DMS53 treated with DMSO at 0.1 percent for 48 hours (cell line): ENCODE results near the gene ID3.
"Not testable (repeated sequence)": the region's sequence is repeated elsewhere in the genome, so short reads cannot be mapped to it uniquely, and the experiment has no call there.

ENCODE experiments used
- DNase-seq: peaks from one replicate; lab custom pipeline; 2025; ENCODE audit not compliant: unreplicated experiment; lab: John Stamatoyannopoulos, UW

Gene ID3

DNA sequence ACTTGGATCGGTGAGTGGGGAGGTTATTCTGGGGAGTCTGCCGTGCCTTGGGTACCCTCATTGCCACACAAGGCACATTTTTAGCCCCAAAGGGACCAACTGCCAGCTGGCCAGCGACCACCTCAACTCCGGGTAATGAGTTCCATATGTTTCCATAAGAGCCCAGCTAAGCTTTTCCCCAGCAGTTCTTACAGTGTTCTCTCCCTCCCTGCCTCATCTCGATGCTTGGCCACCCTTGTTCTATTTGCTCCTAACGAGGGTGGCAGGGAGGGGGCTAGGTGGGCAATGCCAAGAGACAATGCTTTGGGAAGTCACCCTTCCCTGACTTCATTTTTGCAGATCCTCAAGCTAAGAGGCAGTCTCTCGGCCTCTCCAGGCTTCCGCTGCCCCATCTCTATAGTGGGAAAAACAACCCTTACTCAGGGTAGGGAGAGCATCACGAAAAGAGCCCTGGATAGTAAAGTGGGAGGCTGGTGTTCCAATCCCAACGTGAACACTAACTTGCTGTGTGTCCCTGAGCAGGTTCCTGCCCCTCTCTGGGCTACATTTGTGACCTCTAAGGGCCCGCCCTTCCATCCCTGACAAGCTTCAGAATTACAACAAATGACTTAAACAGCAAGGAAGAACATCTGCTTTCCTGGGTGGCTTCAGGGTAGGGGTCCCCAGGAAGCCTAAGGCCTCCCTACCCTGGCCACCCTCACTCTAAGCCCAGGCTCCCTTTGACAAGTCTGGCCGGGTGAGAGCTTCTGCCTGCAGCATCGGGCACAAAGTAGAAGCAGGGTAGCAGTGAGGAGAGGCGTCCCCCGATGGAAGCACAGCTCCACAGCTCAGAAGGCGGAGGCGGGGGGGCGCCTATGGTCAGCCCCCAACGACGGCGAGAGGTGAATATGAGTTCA lies 5.8 kb downstream of the ID3 start:
- no peak for DNase-seq

GRCh38 chr1:23551849-23552248 lies 7.5 kb downstream of the ID3 start:
- no peak for DNase-seq

DNA sequence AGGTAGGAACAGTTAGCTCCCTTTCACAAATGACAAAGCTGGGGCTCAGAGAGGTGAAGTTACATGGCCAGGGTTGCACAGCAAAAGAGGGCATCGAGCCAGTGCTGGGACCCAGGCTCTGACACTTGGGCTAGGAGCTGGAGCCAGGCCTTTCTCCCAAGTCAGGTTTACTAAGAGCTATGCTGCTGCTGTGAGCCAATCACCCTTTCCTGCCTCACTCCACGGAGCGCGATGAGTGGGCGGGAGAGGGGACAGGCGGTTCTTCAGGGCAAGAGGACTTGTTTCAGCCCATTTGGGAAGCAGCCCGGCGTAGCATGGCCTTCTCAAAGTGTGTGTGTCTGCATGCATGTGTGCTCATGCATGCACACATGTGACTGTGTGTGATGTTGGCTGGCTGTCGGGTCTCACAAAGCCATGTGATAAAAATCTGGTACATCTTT lies 10.6 kb downstream of the ID3 start:
- no peak for DNase-seq

GRCh38 chr1:23546897-23547584 lies 12.3 kb downstream of the ID3 start:
- peak; percentile 23 for DNase-seq

DNA sequence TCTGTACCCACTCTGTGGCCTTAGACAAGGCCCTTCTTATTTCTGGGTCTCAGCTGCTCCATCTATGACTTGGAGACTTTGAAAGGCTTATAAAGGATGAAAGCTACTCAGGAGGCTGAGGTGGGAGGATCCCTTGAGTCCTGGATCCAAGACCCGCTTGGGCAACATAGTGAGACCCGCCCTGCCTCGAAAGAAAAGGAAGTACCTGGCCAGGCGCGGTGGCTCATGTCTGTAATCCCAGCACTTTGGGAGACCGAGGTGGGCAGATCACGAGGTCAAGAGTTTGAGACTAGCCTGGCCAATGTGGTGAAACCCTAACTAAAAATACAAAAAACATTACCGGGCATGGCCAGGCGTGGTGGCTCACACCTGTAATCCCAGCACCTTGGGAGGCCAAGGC lies 13.4 kb downstream of the ID3 start:
- DNase-seq = no peak

- peak; percentile 68 for DNase-seq
These were observed 14.6 kb downstream of the ID3 start for GRCh38 chr1:23544444-23545389.

GRCh38 chr1:23543707-23544443 lies 15.4 kb downstream of the ID3 start:
- no peak for DNase-seq

DNA sequence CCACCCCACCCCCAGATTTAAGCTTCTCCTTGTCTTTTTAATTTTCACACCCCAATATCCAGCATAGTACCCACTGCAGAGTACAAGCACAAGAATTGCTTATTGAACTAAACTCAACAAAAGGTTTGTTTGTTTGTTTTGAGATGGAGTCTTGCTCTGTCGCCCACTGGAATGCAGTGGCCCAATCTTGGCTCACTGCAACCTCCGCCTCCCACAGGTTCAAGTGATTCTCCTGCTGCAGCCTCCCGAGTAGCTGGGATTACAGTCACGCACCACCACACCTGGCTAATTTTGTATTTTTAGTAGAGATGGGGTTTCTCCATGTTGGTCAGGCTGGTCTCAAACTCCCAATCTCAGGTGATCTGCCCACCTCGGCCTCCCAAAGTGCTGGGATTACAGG lies 16.4 kb downstream of the ID3 start:
- DNase-seq = not testable (repeated sequence)

GRCh38 chr1:23539698-23540266 lies 19.5 kb downstream of the ID3 start:
- DNase-seq = peak; percentile 96

- no peak for DNase-seq
These were observed 21.9 kb downstream of the ID3 start for GRCh38 chr1:23537296-23537973.

GRCh38 chr1:23533246-23534023 lies 25.9 kb downstream of the ID3 start:
- no peak for DNase-seq

- DNase-seq = no peak
These were observed 27.7 kb downstream of the ID3 start for GRCh38 chr1:23531562-23532094.

- DNase-seq = peak; percentile 84
These were observed 28.3 kb downstream of the ID3 start, which contains the start of gene E2F2 for GRCh38 chr1:23530747-23531561. TSS of gene E2F2 (minus strand) at chr1:23531233. CDS start at chr1:23530793, 440 bp downstream.

DNA sequence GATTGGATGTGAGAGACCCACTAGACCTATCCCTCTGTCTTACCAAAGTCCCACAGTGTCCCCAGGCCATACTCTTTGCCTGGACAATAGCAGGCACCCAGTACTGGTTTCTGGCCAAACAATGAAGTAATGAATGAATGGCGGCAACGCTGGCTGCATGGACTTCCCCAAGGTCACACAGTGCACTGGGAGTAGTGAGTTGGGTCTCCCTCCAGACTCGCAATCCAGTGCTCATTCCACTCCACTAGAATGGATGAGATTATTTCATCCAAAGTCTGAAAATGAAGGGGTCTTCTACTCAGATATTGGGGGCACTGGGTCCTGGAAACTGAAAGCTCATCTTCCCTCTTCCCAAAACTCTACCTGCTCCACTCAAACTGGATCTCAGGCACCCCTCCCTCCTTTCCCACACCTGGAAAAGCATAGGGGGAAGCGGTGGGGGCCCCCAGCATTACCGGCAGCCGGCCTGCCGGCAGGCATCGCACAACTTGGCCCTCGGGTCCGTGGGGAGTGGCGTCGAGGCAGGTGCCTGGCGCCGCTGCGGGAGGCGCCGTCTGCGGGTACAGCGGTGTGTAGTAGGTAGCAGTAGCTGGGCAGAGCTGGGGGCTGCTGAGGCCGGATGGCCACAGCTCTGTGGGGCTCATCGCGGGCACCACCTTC lies 29.1 kb downstream of the ID3 start:
- DNase-seq = no peak

- DNase-seq = no peak
These were observed 29.9 kb downstream of the ID3 start for GRCh38 chr1:23529146-23530086.
